IMR-90 (cell line): ENCODE measurements around the gene KAZALD1. TPM values are rescaled to one million over a fixed set of nuclear protein-coding genes. Genes with fewer than 3 reads are reported as not detected.

Experiments
- ATAC-seq: fragments of 200-7000 bp; cut with Tn5 transposase; 2 replicates; pipeline ENCODE4 v1.9.1; 2020; ENCODE audit warnings: low read depth, mild to moderate bottlenecking, moderate library complexity
- BruUV-seq: library from RNA; stranded (reverse); fragments of 400-500 nt; replicated peaks from 2 replicates; lab custom pipeline; 2021; lab: Mats Ljungman, UMichigan
- CTCF ChIA-PET: fragments of 300-600 bp; formaldehyde crosslinking; extraction: SDS; loops from one replicate; lab custom pipeline; 2021; ENCODE audit warnings: antibody characterized with exemption; lab: Yijun Ruan, JAX
- POLR2A ChIA-PET: fragments of 300-600 bp; sonication (Branson Sonifier 250); formaldehyde crosslinking; loops from one replicate; lab custom pipeline; 2022; ENCODE audit warnings: antibody characterized with exemption; ENCODE audit not compliant: unreplicated experiment; lab: Charles Lee
- DNase-seq: peaks from one replicate; pipeline ENCODE4 v3.0.0; 2013
- H2AFZ ChIP-seq: replicated peaks from 2 replicates; pipeline ENCODE3; 2013; ENCODE audit warnings: low read length, mild to moderate bottlenecking; ENCODE audit not compliant: poor library complexity
- H2AK5ac ChIP-seq: 2 replicates; pipeline ENCODE4 v1.6.1; 2013; ENCODE audit warnings: low read depth, low read length, inconsistent platforms
- H2AK9ac ChIP-seq: replicated peaks from 2 replicates; pipeline ENCODE3; 2013; ENCODE audit warnings: mild to moderate bottlenecking, low read depth, low read length, moderate library complexity; ENCODE audit not compliant: poor library complexity
- H2BK120ac ChIP-seq: 2 replicates; pipeline ENCODE4 v1.6.1; 2013; ENCODE audit warnings: low read depth, low read length, inconsistent platforms
- H2BK15ac ChIP-seq: 3 replicates; pipeline ENCODE4 v1.6.1; 2013; ENCODE audit warnings: low read depth, low read length, inconsistent platforms
- H2BK20ac ChIP-seq: 2 replicates; pipeline ENCODE4 v1.6.1; 2013; ENCODE audit warnings: low read depth, mild to moderate bottlenecking, inconsistent platforms, low read length, moderate library complexity
- H2BK5ac ChIP-seq: 2 replicates; pipeline ENCODE4 v1.6.1; 2013; ENCODE audit warnings: mild to moderate bottlenecking, low read depth, low read length, inconsistent platforms; ENCODE audit not compliant: poor library complexity, severe bottlenecking
- H3K14ac ChIP-seq: replicated peaks from 2 replicates; pipeline ENCODE4 v1.6.1; 2013; ENCODE audit warnings: low read depth, low read length, inconsistent platforms
- H3K18ac ChIP-seq: 2 replicates; pipeline ENCODE4 v1.6.1; 2013; ENCODE audit warnings: low read depth, low read length, control low read depth
- H3K23ac ChIP-seq: 2 replicates; pipeline ENCODE4 v1.6.1; 2013; ENCODE audit warnings: low read depth, low read length, inconsistent platforms
- H3K27ac ChIP-seq: 2 replicates; pipeline ENCODE4 v1.5.1; 2013; ENCODE audit warnings: mild to moderate bottlenecking, control low read depth, low read length; ENCODE audit not compliant: insufficient read depth
- H3K27me3 ChIP-seq: 2 replicates; pipeline ENCODE4 v1.6.1; 2013; ENCODE audit warnings: low read length; ENCODE audit not compliant: control insufficient read depth, insufficient read depth
- H3K36me3 ChIP-seq: 2 replicates; pipeline ENCODE4 v1.6.1; 2013; ENCODE audit warnings: low read length, mixed read lengths; ENCODE audit not compliant: control insufficient read depth, insufficient read depth
- H3K4ac ChIP-seq: 2 replicates; pipeline ENCODE4 v1.6.1; 2013; ENCODE audit warnings: low read depth, low read length, inconsistent platforms
- H3K4me1 ChIP-seq: 2 replicates; pipeline ENCODE4 v1.6.1; 2013; ENCODE audit warnings: low read length, mixed read lengths; ENCODE audit not compliant: control insufficient read depth, insufficient read depth
- H3K4me2 ChIP-seq: 2 replicates; pipeline ENCODE4 v1.6.1; 2013; ENCODE audit warnings: low read depth, mild to moderate bottlenecking, control low read depth, low read length, moderate library complexity
- H3K4me3 ChIP-seq: 2 replicates; pipeline ENCODE4 v1.5.1; 2013; ENCODE audit warnings: low read depth, mild to moderate bottlenecking, control low read depth, low read length, moderate library complexity; ENCODE audit not compliant: insufficient read depth
- H3K56ac ChIP-seq: 2 replicates; pipeline ENCODE4 v1.6.1; 2013; ENCODE audit warnings: low read length, inconsistent platforms; ENCODE audit not compliant: insufficient read depth; ENCODE audit errors: extremely low read depth
- H3K79me1 ChIP-seq, 2 experiments: 2 replicates each; pipeline ENCODE4 v1.6.1; 2013; ENCODE audit warnings: low read length in 2 of 2, inconsistent platforms in 1 of 2, low read depth in 1 of 2
- H3K9ac ChIP-seq: 2 replicates; pipeline ENCODE4 v1.6.1; 2013; ENCODE audit warnings: low read depth, low read length, control low read depth
- H3K9me1 ChIP-seq: 2 replicates; pipeline ENCODE4 v1.6.1; 2013; ENCODE audit warnings: low read length, inconsistent platforms; ENCODE audit not compliant: insufficient read depth
- H3K9me3 ChIP-seq: 2 replicates; pipeline ENCODE4 v1.6.1; 2013; ENCODE audit warnings: low read length; ENCODE audit not compliant: control insufficient read depth, insufficient read depth
- H4K20me1 ChIP-seq: 2 replicates; pipeline ENCODE4 v1.6.1; 2013; ENCODE audit warnings: low read length, inconsistent platforms; ENCODE audit not compliant: insufficient read depth
- H4K5ac ChIP-seq: 2 replicates; pipeline ENCODE4 v1.6.1; 2013; ENCODE audit warnings: mild to moderate bottlenecking, low read depth, low read length, control low read depth
- H4K8ac ChIP-seq, 2 experiments: 2 replicates each; pipeline ENCODE4 v1.6.1; 2013; ENCODE audit warnings: low read depth in 2 of 2, low read length in 2 of 2, control low read depth in 1 of 2, inconsistent platforms in 1 of 2
- H4K91ac ChIP-seq: 2 replicates; pipeline ENCODE4 v1.6.1; 2013; ENCODE audit warnings: low read depth, low read length, inconsistent platforms; ENCODE audit not compliant: insufficient read depth
- BHLHE40 ChIP-seq: fragments of 150-350 bp; IDR thresholded peaks from 2 replicates; pipeline ENCODE4 v1.6.1; 2016; ENCODE audit warnings: mild to moderate bottlenecking, low read depth, low read length
- CEBPB ChIP-seq: IDR thresholded peaks from 2 replicates; pipeline ENCODE4 v1.6.1; 2012; ENCODE audit warnings: low read depth, low read length, improper control_type of control experiment
- CHD1 ChIP-seq: IDR thresholded peaks from 2 replicates; pipeline ENCODE4 v1.6.1; 2012; ENCODE audit warnings: low read depth, low read length, improper control_type of control experiment
- CTCF ChIP-seq: conservative IDR thresholded peaks from 2 replicates; pipeline ENCODE4 v1.5.1; 2012; ENCODE audit warnings: mild to moderate bottlenecking, low read depth, low read length, improper control_type of control experiment
- ELK1 ChIP-seq: fragments of 150-350 bp; IDR thresholded peaks from 2 replicates; pipeline ENCODE4 v1.6.1; 2016; ENCODE audit warnings: low read depth, mild to moderate bottlenecking, low read length, moderate library complexity, borderline replicate concordance
- FOS ChIP-seq: fragments of 150-350 bp; IDR thresholded peaks from 2 replicates; pipeline ENCODE4 v1.6.1; 2016; ENCODE audit warnings: low read depth, low read length
- MAFK ChIP-seq: IDR thresholded peaks from 2 replicates; pipeline ENCODE4 v1.6.1; 2012; ENCODE audit warnings: low read depth, low read length, improper control_type of control experiment
- MAZ ChIP-seq: IDR thresholded peaks from 2 replicates; pipeline ENCODE4 v1.6.1; 2012; ENCODE audit warnings: low read depth, mild to moderate bottlenecking, low read length, improper control_type of control experiment, moderate library complexity, borderline replicate concordance
- MXI1 ChIP-seq: IDR thresholded peaks from 2 replicates; pipeline ENCODE4 v1.6.1; 2012; ENCODE audit warnings: low read depth, mild to moderate bottlenecking, low read length, moderate library complexity, borderline replicate concordance
- NFE2L2 ChIP-seq: fragments of 150-350 bp; IDR thresholded peaks from 2 replicates; pipeline ENCODE4 v1.6.1; 2016; ENCODE audit warnings: low read depth, mild to moderate bottlenecking, low read length
- POLR2A ChIP-seq: IDR thresholded peaks from 2 replicates; pipeline ENCODE4 v1.6.1; 2012; ENCODE audit warnings: mild to moderate bottlenecking, low read depth, low read length
- RAD21 ChIP-seq: IDR thresholded peaks from 2 replicates; pipeline ENCODE4 v1.6.1; 2012; ENCODE audit warnings: low read length, improper control_type of control experiment
- RCOR1 ChIP-seq: IDR thresholded peaks from 2 replicates; pipeline ENCODE4 v1.6.1; 2012; ENCODE audit warnings: mild to moderate bottlenecking, low read length, improper control_type of control experiment; ENCODE audit not compliant: insufficient replicate concordance
- RFX5 ChIP-seq: IDR thresholded peaks from 2 replicates; pipeline ENCODE4 v1.8.0; 2012; ENCODE audit warnings: low read depth, mild to moderate bottlenecking, low read length, moderate library complexity
- SMC3 ChIP-seq: fragments of 150-350 bp; IDR thresholded peaks from 2 replicates; pipeline ENCODE4 v1.6.1; 2016; ENCODE audit warnings: low read depth, mild to moderate bottlenecking, antibody characterized with exemption, low read length, moderate library complexity
- USF2 ChIP-seq: fragments of 150-350 bp; IDR thresholded peaks from 2 replicates; pipeline ENCODE4 v1.6.1; 2017; ENCODE audit warnings: mild to moderate bottlenecking, antibody characterized with exemption, low read length, low read depth
- WGBS, 2 experiments: methylation state at CpG; one replicate each; pipeline versions ENCODE4 v1.1.5 to v1.1.7; 2013; ENCODE audit warnings: missing lambda C conversion rate in 2 of 2; ENCODE audit not compliant: insufficient read length in 1 of 2; ENCODE audit errors: extremely low coverage in 2 of 2; 5-methylcytosine and 5-hydroxymethylcytosine counted together
- dilution Hi-C: fragments of 300-500 bp; cut with HindIII; formaldehyde crosslinking; loops from one replicate; pipeline ENCODE4 v1.14.3; 2018; ENCODE audit warnings: low sequenced_read_pairs; ENCODE audit not compliant: unreplicated experiment
- in situ Hi-C: fragments of 300-500 bp; cut with MboI; formaldehyde crosslinking; loops from 3 replicates; pipeline ENCODE4 v1.14.3; 2019; ENCODE audit warnings: low sequenced_read_pairs, inconsistent platforms, mixed read lengths
- intact Hi-C: fragments of 100-400 bp; cut with micrococcal nuclease; formaldehyde crosslinking; loops from 2 replicates; pipeline ENCODE4 v1.10.0; 2022
- polyA plus RNA-seq, 3 experiments: library from polyadenylated mRNA; depleted of rRNA; stranded (reverse); fragments of >200 nt; gene quantifications; 2 replicates each; pipeline ENCODE4 v1.2.3, GENCODE V29; 2012; ENCODE audit warnings: low replicate concordance in 1 of 3
- total RNA-seq: library from RNA; depleted of rRNA; stranded (reverse); fragments of >200 nt; gene quantifications from 2 replicates; pipeline ENCODE4 v1.2.3, GENCODE V29; 2012

KAZALD1 gene
- total and polyA plus RNA-seq, 2 of the 4 experiments (the other 2 are of a cell fraction), result 9.1 to 18.6 TPM

GRCh38 chr10:101040061-101040460, 21.7 kb upstream of the KAZALD1 start:
- peaks cover 16% of the 10 kb centered on the region; the same call in 1 of the 2 replicates for H4K20me1 ChIP-seq
- intact Hi-C loops, result no loop called here
- H3K4me2 ChIP-seq, result no peak overlapping the region
- TF ChIP-seq ELK1, result no peak
- TF ChIP-seq RAD21, result no peak
- TF ChIP-seq CEBPB, result no peak
- no peak for TF ChIP-seq POLR2A
- no peak for TF ChIP-seq MAFK
- TF ChIP-seq SMC3, result no peak
- TF ChIP-seq RCOR1, result no peak
- no peak for TF ChIP-seq CTCF
- TF ChIP-seq CHD1, result no peak
- TF ChIP-seq USF2, result no peak
- TF ChIP-seq RFX5, result no peak
- TF ChIP-seq NFE2L2, result no peak
- no peak for TF ChIP-seq MXI1
- no peak for TF ChIP-seq MAZ
- TF ChIP-seq BHLHE40, result no peak
- TF ChIP-seq FOS, result no peak
- H2AK9ac ChIP-seq, result no peak overlapping the region
- H3K9me1 ChIP-seq, result peaks cover 2% of the 10 kb centered on the region; the same call in 1 of the 2 replicates
- H3K27me3 ChIP-seq, result no peaks in the 10 kb centered on the region
- peaks cover 10% of the 10 kb centered on the region for H3K4me1 ChIP-seq
- no peak overlapping the region for H4K5ac ChIP-seq
- no peak for DNase-seq
- no peak overlapping the region for H2AFZ ChIP-seq
- no peak overlapping the region for H3K27ac ChIP-seq
- no peak for ATAC-seq
- no peak overlapping the region for H2BK120ac ChIP-seq
- no peak overlapping the region for H3K9ac ChIP-seq
- in situ Hi-C loops, result no loop called here
- BruUV-seq, result no TSS peak
- H4K91ac ChIP-seq, result no peak overlapping the region
- H3K9me3 ChIP-seq, result no peaks in the 10 kb centered on the region
- H2BK20ac ChIP-seq, result no peak overlapping the region
- no peak overlapping the region for H3K14ac ChIP-seq
- H3K23ac ChIP-seq, result no peak overlapping the region
- CTCF ChIA-PET, result interaction anchor here (0.5 to 1.6 kb wide), 3 partner anchors 9 to 71 kb away, joined by 3 to 11 read pairs (median 4); no protein-coding TSS in a partner anchor
- H2AK5ac ChIP-seq, result no peak overlapping the region
- no peak overlapping the region for H2BK15ac ChIP-seq
- H3K18ac ChIP-seq, result no peak overlapping the region
- no peak overlapping the region for H3K4ac ChIP-seq
- WGBS, 2 experiments, result 67% methylated on average over 2 of the region's 3 CpGs; no CpG with 5 or more reads in 1 of the 2 experiments
- no peak overlapping the region for H3K4me3 ChIP-seq
- no peak overlapping the region for H3K56ac ChIP-seq
- H3K36me3 ChIP-seq, result peaks cover 45% of the 10 kb centered on the region
- peaks cover 16 to 33% of the 10 kb centered on the region in 2 experiments for H3K79me1 ChIP-seq
- no peak overlapping the region for H2BK5ac ChIP-seq
- dilution Hi-C loops, result no loop called here
- H4K8ac ChIP-seq, result no peak overlapping the region
- POLR2A ChIA-PET, result interaction anchor here (0.6 kb wide), 1 partner anchor 13 kb away, joined by 5 read pairs; no protein-coding TSS in a partner anchor
